Caco-2 (cell line): ENCODE data around the gene TIMM8A. TPM values are rescaled to one million over a fixed set of nuclear protein-coding genes. Genes with fewer than 3 reads are reported as not detected.
"Not testable (repeated sequence)": the region's sequence is repeated elsewhere in the genome, so short reads cannot be mapped to it uniquely, and the experiment has no call there.

ENCODE experiments used
- BruUV-seq: library from RNA; stranded (reverse); fragments of 400-500 nt; replicated peaks from 2 replicates; lab custom pipeline; 2021; lab: Mats Ljungman, UMichigan
- CTCF ChIA-PET: fragments of 300-600 bp; sonication (Branson Sonifier 250); formaldehyde crosslinking; loops from one replicate; lab custom pipeline; 2022; ENCODE audit warnings: antibody characterized with exemption; lab: Charles Lee
- POLR2A ChIA-PET: fragments of 300-600 bp; sonication (Branson Sonifier 250); formaldehyde crosslinking; loops from one replicate; lab custom pipeline; 2022; ENCODE audit warnings: antibody characterized with exemption; lab: Charles Lee
- DNase-seq, 2 experiments: peaks; one replicate each; pipeline versions ENCODE4 v3.0.0 to v3.0.0-alpha.2; 2020 to 2022
- H3K27me3 ChIP-seq: replicated peaks from 2 replicates; pipeline ENCODE4 v1.6.0; 2011; ENCODE audit warnings: low read length; ENCODE audit not compliant: control insufficient read depth, insufficient read depth
- H3K36me3 ChIP-seq: 2 replicates; pipeline ENCODE4 v1.5.1; 2011; ENCODE audit warnings: low read length; ENCODE audit not compliant: control insufficient read depth, insufficient read depth
- H3K4me1 ChIP-seq: fragments of 250-450 bp; sonication (Bioruptor Pico); 2 replicates; pipeline ENCODE4 v1.5.1; 2020; ENCODE audit warnings: mild to moderate bottlenecking
- H3K4me3 ChIP-seq: 2 replicates; pipeline ENCODE4 v1.5.1; 2011; ENCODE audit warnings: low read depth, mild to moderate bottlenecking, control low read depth, low read length
- H3K9me3 ChIP-seq: fragments of 250-450 bp; sonication (Bioruptor Pico); 2 replicates; pipeline ENCODE4 v1.5.1; 2020; ENCODE audit warnings: mild to moderate bottlenecking, moderate library complexity
- H3K27ac Mint-ChIP-seq: one replicate; pipeline ENCODE4 v1.8.0; 2022; ENCODE audit warnings: mixed read lengths; ENCODE audit not compliant: unreplicated experiment
- H3K27me3 Mint-ChIP-seq: one replicate; pipeline ENCODE4 v1.8.0; 2022; ENCODE audit warnings: mixed read lengths; ENCODE audit not compliant: insufficient read depth, unreplicated experiment
- H3K36me3 Mint-ChIP-seq: one replicate; pipeline ENCODE4 v1.8.0; 2022; ENCODE audit warnings: mild to moderate bottlenecking, mixed read lengths; ENCODE audit not compliant: insufficient read depth, unreplicated experiment
- H3K4me1 Mint-ChIP-seq: one replicate; pipeline ENCODE4 v1.8.0; 2022; ENCODE audit warnings: low read depth, mixed read lengths; ENCODE audit not compliant: unreplicated experiment
- H3K4me3 Mint-ChIP-seq: one replicate; pipeline ENCODE4 v1.8.0; 2022; ENCODE audit warnings: mild to moderate bottlenecking, moderate library complexity, mixed read lengths; ENCODE audit not compliant: unreplicated experiment
- H3K9me3 Mint-ChIP-seq: one replicate; pipeline ENCODE4 v1.8.0; 2022; ENCODE audit warnings: mixed read lengths; ENCODE audit not compliant: unreplicated experiment
- CTCF ChIP-seq, 2 experiments: fragments of 200-600 bp in 1 of 2; IDR thresholded peaks; 1 replicate in 1 of 2; 2 replicates in 1 of 2; pipeline versions ENCODE4 v1.5.1 to v1.8.0; 2011 to 2022; ENCODE audit warnings: antibody characterized with exemption in 1 of 2, control low read depth in 1 of 2, inconsistent platforms in 1 of 2, low read depth in 1 of 2, low read length in 1 of 2, mild to moderate bottlenecking in 1 of 2, moderate library complexity in 1 of 2; ENCODE audit not compliant: insufficient read depth in 1 of 2, severe bottlenecking in 1 of 2, unreplicated experiment in 1 of 2
- intact Hi-C: fragments of 100-400 bp; cut with micrococcal nuclease; formaldehyde crosslinking; loops from one replicate; pipeline ENCODE4 v1.10.0; 2022; ENCODE audit not compliant: unreplicated experiment
- total RNA-seq: library from RNA; stranded (reverse); gene quantifications from 2 replicates; pipeline ENCODE4 v1.2.3, GENCODE V29; 2022

Gene TIMM8A
- total RNA-seq, 1 experiment from 2014 or later = 23.3 TPM

- H3K4me1 Mint-ChIP-seq = no peaks in the 10 kb centered on the region
- POLR2A ChIA-PET = no interaction called here
Observed at GRCh38 chrX:101337776-101338271, 10.7 kb downstream of the TIMM8A start.

DNA sequence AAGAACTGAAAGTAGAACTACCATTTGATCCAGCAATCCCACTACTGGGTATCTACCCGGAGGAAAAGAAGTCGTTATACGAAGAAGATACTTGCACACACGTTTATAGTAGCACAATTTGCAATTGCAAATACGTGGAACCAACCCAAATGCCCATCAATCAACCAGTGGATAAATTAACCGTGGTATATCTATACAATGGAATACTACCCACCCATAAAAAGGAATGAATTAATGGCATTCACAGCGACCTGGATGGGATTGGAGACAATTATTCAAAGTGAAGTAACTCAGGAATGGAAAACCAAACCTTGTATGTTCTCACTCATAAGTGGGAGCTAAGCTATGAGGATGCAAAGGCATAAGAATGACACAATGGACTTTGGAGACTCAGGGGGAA, 14.2 kb downstream of the TIMM8A start:
- H3K9me3 ChIP-seq, H3K27ac Mint-ChIP-seq, H3K4me1 ChIP-seq, H3K9me3 Mint-ChIP-seq, intact Hi-C loops, CTCF ChIA-PET, H3K27me3 ChIP-seq, BruUV-seq, H3K36me3 Mint-ChIP-seq, H3K27me3 Mint-ChIP-seq, H3K4me3 ChIP-seq, H3K36me3 ChIP-seq, H3K4me3 Mint-ChIP-seq, POLR2A ChIA-PET, DNase-seq, H3K4me1 Mint-ChIP-seq: not testable (repeated sequence)

More at GRCh38 chrX:101337776-101338271, 10.7 kb downstream of the TIMM8A start:
- no peak overlapping the region for H3K4me3 ChIP-seq
- DNase-seq = no peak
- Mint-ChIP-seq H3K27me3 (no peaks in the 10 kb centered on the region), H3K9me3 (no peaks in the 10 kb centered on the region), H3K4me3 (no peak overlapping the region), H3K36me3 (no peaks in the 10 kb centered on the region), H3K27ac (no peak overlapping the region)
- H3K9me3 ChIP-seq = no peaks in the 10 kb centered on the region
- intact Hi-C loops = no loop called here
- CTCF ChIA-PET = no interaction called here
- no peaks in the 10 kb centered on the region for H3K4me1 ChIP-seq
- no peaks in the 10 kb centered on the region for H3K27me3 ChIP-seq
- no peak for TF ChIP-seq CTCF (IDR thresholded peaks at IDR 0.05; ENCODE audit: insufficient read depth in 1 of 2, low read depth in 1 of 2, low read length in 1 of 2, severe bottlenecking in 1 of 2, unreplicated experiment in 1 of 2)
- no TSS peak for BruUV-seq
- H3K36me3 ChIP-seq = no peaks in the 10 kb centered on the region

DNA sequence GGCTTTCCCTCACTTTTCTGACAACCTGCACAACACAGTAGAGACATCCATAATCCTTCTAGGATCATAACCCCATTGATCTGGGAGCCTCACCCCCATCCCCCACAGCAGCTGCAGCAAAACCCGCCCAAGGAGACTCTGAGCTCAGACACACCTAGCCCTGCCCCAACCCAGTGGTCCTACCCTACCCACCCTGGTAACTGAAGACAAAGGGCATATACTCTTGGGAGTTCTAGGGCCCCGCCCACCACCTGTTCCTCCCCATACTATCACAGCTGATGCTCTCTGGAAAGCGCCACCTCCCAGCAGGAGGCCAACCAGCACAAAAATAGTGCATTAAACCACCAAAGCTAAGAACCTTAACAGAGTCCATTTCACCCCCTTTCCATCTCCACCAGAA, 21.9 kb downstream of the TIMM8A start:
- CTCF ChIA-PET, H3K4me1 Mint-ChIP-seq, DNase-seq, H3K27me3 Mint-ChIP-seq, H3K27ac Mint-ChIP-seq, H3K36me3 ChIP-seq, H3K36me3 Mint-ChIP-seq, H3K4me1 ChIP-seq, H3K9me3 ChIP-seq, BruUV-seq, H3K4me3 ChIP-seq, H3K27me3 ChIP-seq, H3K9me3 Mint-ChIP-seq, POLR2A ChIA-PET, intact Hi-C loops, H3K4me3 Mint-ChIP-seq: not testable (repeated sequence)

DNA sequence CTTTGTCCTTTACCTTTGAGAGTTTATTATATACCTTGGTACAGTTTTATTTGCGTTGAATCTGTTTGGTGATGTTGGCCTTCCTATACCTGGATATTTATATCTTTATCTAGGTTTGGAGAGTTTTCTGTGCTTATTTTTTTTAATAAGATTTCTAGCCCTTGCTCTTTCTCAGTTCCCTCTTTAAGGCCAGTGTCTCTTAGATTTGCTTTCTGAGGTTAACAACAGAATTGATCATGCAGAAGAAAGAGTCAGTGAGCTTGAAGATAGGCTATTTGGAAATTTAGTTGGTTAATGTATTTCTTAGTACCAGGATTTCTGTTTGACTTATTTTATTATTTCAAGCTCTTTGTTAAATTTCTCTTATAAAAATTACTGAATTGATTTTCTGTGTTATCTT, 44.8 kb downstream of the TIMM8A start:
- intact Hi-C loops = no loop called here
- Mint-ChIP-seq H3K4me3 (no peak overlapping the region), H3K27me3 (no peaks in the 10 kb centered on the region), H3K9me3 (no peaks in the 10 kb centered on the region), H3K4me1 (no peaks in the 10 kb centered on the region), H3K36me3 (no peaks in the 10 kb centered on the region), H3K27ac (no peak overlapping the region)
- H3K9me3 ChIP-seq = no peaks in the 10 kb centered on the region
- H3K36me3 ChIP-seq = no peaks in the 10 kb centered on the region
- no peak overlapping the region for H3K4me3 ChIP-seq
- TF ChIP-seq CTCF (IDR thresholded peaks at IDR 0.05; ENCODE audit: insufficient read depth in 1 of 2, low read depth in 1 of 2, low read length in 1 of 2, severe bottlenecking in 1 of 2, unreplicated experiment in 1 of 2) = no peak
- no TSS peak for BruUV-seq
- POLR2A ChIA-PET = no interaction called here
- DNase-seq = no peak
- CTCF ChIA-PET = no interaction called here
- no peaks in the 10 kb centered on the region for H3K27me3 ChIP-seq
- H3K4me1 ChIP-seq = no peaks in the 10 kb centered on the region

Other genes starting within 250 kb of the TIMM8A start
- 0.09 and 0.14 TPM in 2 replicates for gene DRP2, start 129.0 kb downstream of the TIMM8A start, total RNA-seq
- gene TAF7L, start 57.4 kb downstream of the TIMM8A start, total RNA-seq = not detected in 2 replicates
- gene BTK, start 37.4 kb upstream of the TIMM8A start, total RNA-seq = not detected in 2 replicates
- 377 and 381 TPM in 2 replicates for gene RPL36A, start 42.3 kb upstream of the TIMM8A start, total RNA-seq
- 46.0 and 53.2 TPM in 2 replicates for gene GLA, start 59.2 kb upstream of the TIMM8A start, total RNA-seq
- 46.1 TPM in 2 replicates for gene HNRNPH2, start 59.5 kb upstream of the TIMM8A start, total RNA-seq
- gene ARMCX4, start 136.7 kb upstream of the TIMM8A start, total RNA-seq = 3.2 and 5.0 TPM in 2 replicates
- not detected in 2 replicates for gene ARMCX1, start 201.8 kb upstream of the TIMM8A start, total RNA-seq